ENCODE data around the gene ARPC2.

ARPC2 gene

GRCh38 chr2:218218268-218219185 is 1.5 kb downstream of the ARPC2 start:
- peak overlapping the region; percentile 90 to 100 for H3K4me3 ChIP-seq (ENCODE audit: low read length in 2 of 2)
- H2AK5ac ChIP-seq (ENCODE audit: low read depth, low read length) = no peak overlapping the region
- H3K18ac ChIP-seq (ENCODE audit: low read length) = no peak overlapping the region
- WGBS, 2 donors (ENCODE audit: extremely low coverage in 2 of 2, insufficient read length in 2 of 2, insufficient replicate concordance in 1 of 2) = no CpG with 5 or more reads among the region's 4 CpGs
- no peak for DNase-seq (ENCODE audit: low spot score)
- H3K9me3 ChIP-seq (replicated peaks in 1 of 2; ENCODE audit: control insufficient read depth in 2 of 2, insufficient read depth in 1 of 2, low read depth in 1 of 2, low read length in 2 of 2) = no peaks in the 10 kb centered on the region
- no peak overlapping the region for H2BK12ac ChIP-seq (ENCODE audit: low read length)
- no peak overlapping the region for H3K9ac ChIP-seq (ENCODE audit: low read depth, low read length, poor library complexity)
- no peak overlapping the region for H2AFZ ChIP-seq (ENCODE audit: low read length)
- peaks cover 0 to 2% (median 0%) of the 10 kb centered on the region in 3 experiments for H3K27me3 ChIP-seq (ENCODE audit: control insufficient read depth in 3 of 3, insufficient read depth in 3 of 3, low read depth in 1 of 3, low read length in 3 of 3)
- H4K8ac ChIP-seq (ENCODE audit: low read depth, low read length) = no peak overlapping the region
- H3K14ac ChIP-seq (ENCODE audit: low read length) = no peak overlapping the region
- H3K4me2 ChIP-seq (ENCODE audit: insufficient read depth, low read length, poor library complexity, severe bottlenecking) = peak overlapping the region; percentile 59
- H4K91ac ChIP-seq (ENCODE audit: low read depth, low read length, poor library complexity) = no peak overlapping the region
- H3K36me3 ChIP-seq (replicated peaks in 1 of 2; ENCODE audit: control insufficient read depth in 2 of 2, insufficient read depth in 2 of 2, low read length in 2 of 2) = peaks cover 0 to 43% of the 10 kb centered on the region in 2 donors
- H2BK15ac ChIP-seq (ENCODE audit: low read length) = no peak overlapping the region
- no peak overlapping the region for H2BK120ac ChIP-seq (ENCODE audit: low read depth, low read length)
- H2BK5ac ChIP-seq (ENCODE audit: low read length) = no peak overlapping the region
- peaks cover 7% of the 10 kb centered on the region for H3K79me1 ChIP-seq (ENCODE audit: low read depth, low read length)
- H3K4me1 ChIP-seq (ENCODE audit: control insufficient read depth in 2 of 2, insufficient read depth in 1 of 2, low read depth in 1 of 2, low read length in 2 of 2) = peaks cover 2 to 4% of the 10 kb centered on the region in 2 donors
- no peak overlapping the region for H3K27ac ChIP-seq (replicated peaks; ENCODE audit: low read length)
- no peak overlapping the region for H3K4ac ChIP-seq (ENCODE audit: low read length)
- no peak overlapping the region for H3K23ac ChIP-seq (ENCODE audit: low read depth, low read length, poor library complexity)

GRCh38 chr2:218219934-218220333 is 2.9 kb downstream of the ARPC2 start:
- Histone ChIP-seq H3K4me1 (ENCODE audit: control insufficient read depth in 2 of 2, insufficient read depth in 1 of 2, low read depth in 1 of 2, low read length in 2 of 2) (peaks cover 2 to 4% of the 10 kb centered on the region in 2 donors), H3K4ac (ENCODE audit: low read length) (no peak overlapping the region), H3K9ac (ENCODE audit: low read depth, low read length, poor library complexity) (no peak overlapping the region), H2BK5ac (ENCODE audit: low read length) (no peak overlapping the region), H3K36me3 (replicated peaks in 1 of 2; ENCODE audit: control insufficient read depth in 2 of 2, insufficient read depth in 2 of 2, low read length in 2 of 2) (peaks cover 0 to 57% of the 10 kb centered on the region in 2 donors), H3K14ac (ENCODE audit: low read length) (no peak overlapping the region), H3K27me3 (ENCODE audit: control insufficient read depth in 3 of 3, insufficient read depth in 3 of 3, low read depth in 1 of 3, low read length in 3 of 3) (peaks cover 0 to 2% (median 0%) of the 10 kb centered on the region in 3 experiments), H2AFZ (ENCODE audit: low read length) (no peak overlapping the region), H3K4me2 (ENCODE audit: insufficient read depth, low read length, poor library complexity, severe bottlenecking) (no peak overlapping the region), H3K23ac (ENCODE audit: low read depth, low read length, poor library complexity) (no peak overlapping the region), H3K18ac (ENCODE audit: low read length) (no peak overlapping the region), H4K91ac (ENCODE audit: low read depth, low read length, poor library complexity) (no peak overlapping the region), H3K27ac (replicated peaks; ENCODE audit: low read length) (no peak overlapping the region), H3K4me3 (ENCODE audit: low read length in 2 of 2) (no peak overlapping the region), H4K8ac (ENCODE audit: low read depth, low read length) (no peak overlapping the region), H3K9me3 (replicated peaks in 1 of 2; ENCODE audit: control insufficient read depth in 2 of 2, insufficient read depth in 1 of 2, low read depth in 1 of 2, low read length in 2 of 2) (no peaks in the 10 kb centered on the region), H3K79me1 (ENCODE audit: low read depth, low read length) (peaks cover 7% of the 10 kb centered on the region), H2BK12ac (ENCODE audit: low read length) (no peak overlapping the region), H2BK15ac (ENCODE audit: low read length) (no peak overlapping the region), H2AK5ac (ENCODE audit: low read depth, low read length) (no peak overlapping the region), H2BK120ac (ENCODE audit: low read depth, low read length) (no peak overlapping the region)
- no CpG with 5 or more reads among the region's 2 CpGs for WGBS, 2 donors (ENCODE audit: extremely low coverage in 2 of 2, insufficient read length in 2 of 2, insufficient replicate concordance in 1 of 2)
- DNase-seq (ENCODE audit: low spot score) = no peak

GRCh38 chr2:218221000-218221399 is 4.0 kb downstream of the ARPC2 start:
- WGBS, 2 donors (ENCODE audit: extremely low coverage in 2 of 2, insufficient read length in 2 of 2, insufficient replicate concordance in 1 of 2) = no CpG with 5 or more reads among the region's 5 CpGs
- Histone ChIP-seq H3K4ac (ENCODE audit: low read length) (no peak overlapping the region), H3K9ac (ENCODE audit: low read depth, low read length, poor library complexity) (no peak overlapping the region), H3K9me3 (replicated peaks in 1 of 2; ENCODE audit: control insufficient read depth in 2 of 2, insufficient read depth in 1 of 2, low read depth in 1 of 2, low read length in 2 of 2) (no peaks in the 10 kb centered on the region), H3K4me1 (ENCODE audit: control insufficient read depth in 2 of 2, insufficient read depth in 1 of 2, low read depth in 1 of 2, low read length in 2 of 2) (peaks cover 2 to 4% of the 10 kb centered on the region in 2 donors), H3K4me3 (ENCODE audit: low read length in 2 of 2) (no peak overlapping the region), H2BK12ac (ENCODE audit: low read length) (no peak overlapping the region), H3K79me1 (ENCODE audit: low read depth, low read length) (peaks cover 7% of the 10 kb centered on the region), H2BK120ac (ENCODE audit: low read depth, low read length) (no peak overlapping the region), H3K14ac (ENCODE audit: low read length) (no peak overlapping the region), H2AFZ (ENCODE audit: low read length) (no peak overlapping the region), H3K4me2 (ENCODE audit: insufficient read depth, low read length, poor library complexity, severe bottlenecking) (no peak overlapping the region), H2BK15ac (ENCODE audit: low read length) (no peak overlapping the region), H3K23ac (ENCODE audit: low read depth, low read length, poor library complexity) (no peak overlapping the region), H3K36me3 (replicated peaks in 1 of 2; ENCODE audit: control insufficient read depth in 2 of 2, insufficient read depth in 2 of 2, low read length in 2 of 2) (peaks cover 0 to 67% of the 10 kb centered on the region in 2 donors), H2BK5ac (ENCODE audit: low read length) (no peak overlapping the region), H4K91ac (ENCODE audit: low read depth, low read length, poor library complexity) (no peak overlapping the region), H2AK5ac (ENCODE audit: low read depth, low read length) (no peak overlapping the region), H4K8ac (ENCODE audit: low read depth, low read length) (no peak overlapping the region), H3K27me3 (ENCODE audit: control insufficient read depth in 3 of 3, insufficient read depth in 3 of 3, low read depth in 1 of 3, low read length in 3 of 3) (peaks cover 0 to 2% (median 0%) of the 10 kb centered on the region in 3 experiments), H3K27ac (replicated peaks; ENCODE audit: low read length) (no peak overlapping the region), H3K18ac (ENCODE audit: low read length) (no peak overlapping the region)
- DNase-seq (ENCODE audit: low spot score) = no peak

DNA sequence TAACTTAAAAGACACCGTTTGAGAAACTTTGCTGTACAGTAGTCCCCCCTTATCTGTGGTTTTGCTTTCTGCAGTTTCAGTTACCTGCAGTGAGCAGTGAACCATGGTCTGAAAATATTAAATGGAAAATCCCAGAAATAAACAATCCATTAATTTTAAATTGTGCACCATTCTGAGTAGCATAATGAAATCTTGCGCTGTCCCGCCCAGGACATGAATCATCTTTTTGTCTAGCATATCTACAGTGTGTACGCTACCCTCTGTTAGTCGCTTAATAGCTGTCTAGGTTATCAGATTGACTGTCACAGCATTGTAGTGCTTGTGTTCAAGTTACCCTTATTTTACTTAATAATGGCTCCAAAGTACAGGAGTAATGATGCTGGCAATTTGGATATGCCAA is 6.1 kb downstream of the ARPC2 start:
- Histone ChIP-seq H3K4me2 (ENCODE audit: insufficient read depth, low read length, poor library complexity, severe bottlenecking) (no peak overlapping the region), H3K4me1 (ENCODE audit: control insufficient read depth in 2 of 2, insufficient read depth in 1 of 2, low read depth in 1 of 2, low read length in 2 of 2) (peaks cover 2% of the 10 kb centered on the region in 2 donors), H3K79me1 (ENCODE audit: low read depth, low read length) (peaks cover 2% of the 10 kb centered on the region), H3K14ac (ENCODE audit: low read length) (no peak overlapping the region), H3K4ac (ENCODE audit: low read length) (no peak overlapping the region), H2AFZ (ENCODE audit: low read length) (no peak overlapping the region), H2BK120ac (ENCODE audit: low read depth, low read length) (no peak overlapping the region), H2BK12ac (ENCODE audit: low read length) (no peak overlapping the region), H2AK5ac (ENCODE audit: low read depth, low read length) (no peak overlapping the region), H3K27me3 (ENCODE audit: control insufficient read depth in 3 of 3, insufficient read depth in 3 of 3, low read depth in 1 of 3, low read length in 3 of 3) (peaks cover 0 to 2% (median 0%) of the 10 kb centered on the region in 3 experiments), H2BK15ac (ENCODE audit: low read length) (no peak overlapping the region), H3K27ac (replicated peaks; ENCODE audit: low read length) (no peak overlapping the region), H3K36me3 (replicated peaks in 1 of 2; ENCODE audit: control insufficient read depth in 2 of 2, insufficient read depth in 2 of 2, low read length in 2 of 2) (peaks cover 3 to 86% of the 10 kb centered on the region in 2 donors), H4K8ac (ENCODE audit: low read depth, low read length) (no peak overlapping the region), H3K23ac (ENCODE audit: low read depth, low read length, poor library complexity) (no peak overlapping the region), H3K18ac (ENCODE audit: low read length) (no peak overlapping the region), H3K9me3 (replicated peaks in 1 of 2; ENCODE audit: control insufficient read depth in 2 of 2, insufficient read depth in 1 of 2, low read depth in 1 of 2, low read length in 2 of 2) (no peaks in the 10 kb centered on the region), H4K91ac (ENCODE audit: low read depth, low read length, poor library complexity) (no peak overlapping the region), H3K9ac (ENCODE audit: low read depth, low read length, poor library complexity) (no peak overlapping the region), H3K4me3 (ENCODE audit: low read length in 2 of 2) (no peak overlapping the region), H2BK5ac (ENCODE audit: low read length) (no peak overlapping the region)
- WGBS, 2 donors (ENCODE audit: extremely low coverage in 2 of 2, insufficient read length in 2 of 2, insufficient replicate concordance in 1 of 2) = no CpG with 5 or more reads among the region's 5 CpGs
- no peak for DNase-seq (ENCODE audit: low spot score)

Measured in neuronal stem cell (in vitro differentiated cells).